Psoas muscle (tissue), 8 donors: Measurements from ENCODE around the gene ARFGAP3. TPM values are rescaled to one million over a fixed set of nuclear protein-coding genes. Genes with fewer than 3 reads are reported as not detected.

Experiments
- ATAC-seq, 4 donors: fragments of 200-7000 bp; cut with Tn5 transposase; one replicate each; pipeline ENCODE4 v1.9.1; 2020; ENCODE audit warnings: moderate library complexity in 3 of 4, mild to moderate bottlenecking in 2 of 4
- DNase-seq, 2 donors: peaks; one replicate each; pipeline ENCODE4 v3.0.0-alpha.2; 2020
- H3K27ac ChIP-seq: fragments of 200-600 bp; one replicate; pipeline ENCODE4 v1.8.0; 2022
- H3K27me3 ChIP-seq, 3 donors: fragments of 200-600 bp in 1 of 3; one replicate each; pipeline versions ENCODE4 v1.6.1 to v1.8.0; 2013 to 2022; ENCODE audit warnings: low read length in 2 of 3, mild to moderate bottlenecking in 2 of 3, moderate library complexity in 1 of 3; ENCODE audit not compliant: insufficient read depth in 3 of 3
- H3K36me3 ChIP-seq, 2 donors: fragments of 200-600 bp in 1 of 2; one replicate each; pipeline versions ENCODE4 v1.6.1 to v1.8.0; 2013 to 2022; ENCODE audit warnings: low read depth in 1 of 2, mild to moderate bottlenecking in 1 of 2, moderate library complexity in 1 of 2; ENCODE audit not compliant: insufficient read depth in 1 of 2
- H3K4me1 ChIP-seq: fragments of 200-600 bp; one replicate; pipeline ENCODE4 v1.8.0; 2022
- H3K4me3 ChIP-seq: fragments of 200-600 bp; one replicate; pipeline ENCODE4 v1.8.0; 2022; ENCODE audit warnings: mild to moderate bottlenecking
- H3K9me3 ChIP-seq: fragments of 200-600 bp; one replicate; pipeline ENCODE4 v1.8.0; 2022
- CTCF ChIP-seq: fragments of 200-600 bp; IDR thresholded peaks from one replicate; pipeline ENCODE4 v1.8.0; 2022; ENCODE audit warnings: antibody characterized with exemption
- WGBS, 3 donors: extraction: QIAGEN DNeasy Blood & Tissue Kit; methylation state at CpG; one replicate each; pipeline versions ENCODE4 v1.1.6 to v1.1.7; 2013; 5-methylcytosine and 5-hydroxymethylcytosine counted together
- intact Hi-C, 2 donors: fragments of 100-400 bp; cut with DNase I; formaldehyde crosslinking; loops; one replicate each; pipeline versions ENCODE4 v1.11.0 to v1.14.2; 2022
- polyA plus RNA-seq, 3 donors: library from polyadenylated mRNA; stranded (reverse); fragments of 200-250 nt; gene quantifications; one replicate each; pipeline ENCODE4 v1.2.3, GENCODE V29; 2013
- total RNA-seq, 4 donors: library from RNA; stranded (reverse); fragmentation: NEBNext Ultra II Directional in 2 of 4; extraction: Animal tissue kit (Norgen Biotek cat#: 25700) in 2 of 4; gene quantifications; one replicate each; pipeline versions ENCODE4 v1.2.1 to v1.2.4, GENCODE V29; 2021 to 2023
- donor health status: healthy with polysubstance abuse.
- donor health status: DM: no; HTN: no; CAD: no; lungs with moderate emphysema.
- donor health status: Bipolar disorder and iron deficiency.
- donor health status: healthy.
- donor health status: DM: yes; HTN: yes; CAD: no.
- donor health status: DM: no; HTN: no; CAD: no.
- donor health status: DM: no; HTN: no; CAD: no.
- donor health status: DM: yes; HTN: yes; CAD: no.

ARFGAP3 gene
- total and polyA plus RNA-seq, 7 donors, result 18.4 to 36.1 (median 23.8) TPM

- Histone ChIP-seq H3K4me1 (peaks cover 14% of the 10 kb centered on the region), H3K27me3 (no peaks in the 10 kb centered on the region), H3K9me3 (no peaks in the 10 kb centered on the region), H3K27ac (no peak overlapping the region), H3K4me3 (no peak overlapping the region), H3K36me3 (peaks cover 5 to 30% of the 10 kb centered on the region in 2 donors)
- ATAC-seq, result peak; percentile 36 to 58 (median 54)
- no peak for DNase-seq
- TF ChIP-seq CTCF, result no peak
- WGBS, 3 donors, result 51 to 73% (median 58%) methylated on average over 5 of the region's 5 CpGs
- intact Hi-C loops, result no loop called here
These were observed 8.0 kb downstream of the ARFGAP3 start for GRCh38 chr22:42848941-42849550.

- WGBS, 3 donors, result 90 to 100% (median 97%) methylated on average over 3 of the region's 3 CpGs
These were observed 10.0 kb downstream of the ARFGAP3 start for GRCh38 chr22:42847110-42847509.

GRCh38 chr22:42844756-42845155 lies 12.3 kb downstream of the ARFGAP3 start:
- Histone ChIP-seq H3K4me3 (no peak overlapping the region), H3K27ac (no peak overlapping the region), H3K9me3 (no peaks in the 10 kb centered on the region), H3K27me3 (no peaks in the 10 kb centered on the region), H3K36me3 (peaks cover 7 to 53% of the 10 kb centered on the region in 2 donors), H3K4me1 (peaks cover 9% of the 10 kb centered on the region)
- 62 to 89% (median 70%) methylated on average over 4 of the region's 4 CpGs for WGBS, 3 donors
- no peak for TF ChIP-seq CTCF
- ATAC-seq (no peak), DNase-seq (no peak)
- intact Hi-C loops, result no loop called here

More at GRCh38 chr22:42847110-42847509, 10.0 kb downstream of the ARFGAP3 start:
- H3K4me3 ChIP-seq, result no peak overlapping the region
- peaks cover 5 to 39% of the 10 kb centered on the region in 2 donors for H3K36me3 ChIP-seq
- H3K27me3 ChIP-seq, result no peaks in the 10 kb centered on the region
- ATAC-seq (no peak), DNase-seq (no peak)
- intact Hi-C loops, result no loop called here
- no peak for TF ChIP-seq CTCF
- H3K4me1 ChIP-seq, result peaks cover 10% of the 10 kb centered on the region
- H3K27ac ChIP-seq, result no peak overlapping the region
- no peaks in the 10 kb centered on the region for H3K9me3 ChIP-seq

GRCh38 chr22:42842658-42843370 lies 14.3 kb downstream of the ARFGAP3 start:
- H3K36me3 ChIP-seq, result peaks cover 7 to 58% of the 10 kb centered on the region in 2 donors

More at GRCh38 chr22:42842658-42843370, 14.3 kb downstream of the ARFGAP3 start:
- H3K27ac ChIP-seq, result no peak overlapping the region
- no peak for TF ChIP-seq CTCF
- no peak for DNase-seq
- H3K4me1 ChIP-seq, result no peaks in the 10 kb centered on the region
- no peaks in the 10 kb centered on the region for H3K27me3 ChIP-seq
- no peak overlapping the region for H3K4me3 ChIP-seq
- H3K9me3 ChIP-seq, result no peaks in the 10 kb centered on the region
- intact Hi-C loops, result no loop called here
- WGBS, 3 donors, result 93 to 97% (median 95%) methylated on average over 13 to 14 of the region's 14 CpGs
- no peak for ATAC-seq
